Inferior parietal cortex (tissue), 1 donor: ENCODE results near the gene ZNF248.
"Not testable (repeated sequence)": the region's sequence is repeated elsewhere in the genome, so short reads cannot be mapped to it uniquely, and the experiment has no call there.

Experiments used
- DNase-seq: peaks from one replicate; pipeline ENCODE4 v3.0.0-alpha.2; 2016; ENCODE audit errors: extremely low spot score

The ZNF248 gene

GRCh38 chr10:37857287-37858211, at the start of gene ZNF248:
TSS of gene ZNF248 (minus strand) at chr10:37857610. CDS start at chr10:37856310, 1,300 bp downstream.
- peak; percentile 98 for DNase-seq

- no peak for DNase-seq
Measured at GRCh38 chr10:37906382-37906781, 49.0 kb upstream of the ZNF248 start.

- no peak for DNase-seq
Measured at GRCh38 chr10:37896436-37896835, 39.0 kb upstream of the ZNF248 start.

- DNase-seq: no peak
Measured at GRCh38 chr10:37895674-37896073, 38.3 kb upstream of the ZNF248 start.

GRCh38 chr10:37885850-37886249, 28.4 kb upstream of the ZNF248 start:
- no peak for DNase-seq

- no peak for DNase-seq
Measured at GRCh38 chr10:37872955-37873354, 15.5 kb upstream of the ZNF248 start.

GRCh38 chr10:37872283-37872682, 14.9 kb upstream of the ZNF248 start:
- no peak for DNase-seq

GRCh38 chr10:37871568-37872251, 14.3 kb upstream of the ZNF248 start:
- DNase-seq: no peak

- no peak for DNase-seq
Measured at GRCh38 chr10:37871143-37871542, 13.7 kb upstream of the ZNF248 start.

- no peak for DNase-seq
Measured at GRCh38 chr10:37868796-37869195, 11.4 kb upstream of the ZNF248 start.

- no peak for DNase-seq
Measured at GRCh38 chr10:37865957-37866803, 8.8 kb upstream of the ZNF248 start.

GRCh38 chr10:37865264-37865663, 7.9 kb upstream of the ZNF248 start:
- no peak for DNase-seq

- no peak for DNase-seq
Measured at GRCh38 chr10:37860494-37861190, 3.2 kb upstream of the ZNF248 start.

- not testable (repeated sequence) for DNase-seq
Measured at GRCh38 chr10:37859270-37859669, 1.9 kb upstream of the ZNF248 start.

GRCh38 chr10:37856881-37857286, 526 bp downstream of the ZNF248 start:
- DNase-seq: peak; percentile 28

GRCh38 chr10:37855636-37856035, 1.8 kb downstream of the ZNF248 start:
- DNase-seq: no peak

- no peak for DNase-seq
Measured at GRCh38 chr10:37854626-37855025, 2.8 kb downstream of the ZNF248 start.

- DNase-seq: no peak
Measured at GRCh38 chr10:37844644-37845043, 12.8 kb downstream of the ZNF248 start.

- DNase-seq: no peak
Measured at GRCh38 chr10:37839243-37839642, 18.2 kb downstream of the ZNF248 start.

- no peak for DNase-seq
Measured at GRCh38 chr10:37831495-37832333, 25.7 kb downstream of the ZNF248 start.
